ENCODE data around the gene TMCO2. TPM values are rescaled to one million over a fixed set of nuclear protein-coding genes. Genes with fewer than 3 reads are reported as not detected.

Gene TMCO2
- total and polyA plus RNA-seq, 2 experiments from 2014 or later: not detected

DNA sequence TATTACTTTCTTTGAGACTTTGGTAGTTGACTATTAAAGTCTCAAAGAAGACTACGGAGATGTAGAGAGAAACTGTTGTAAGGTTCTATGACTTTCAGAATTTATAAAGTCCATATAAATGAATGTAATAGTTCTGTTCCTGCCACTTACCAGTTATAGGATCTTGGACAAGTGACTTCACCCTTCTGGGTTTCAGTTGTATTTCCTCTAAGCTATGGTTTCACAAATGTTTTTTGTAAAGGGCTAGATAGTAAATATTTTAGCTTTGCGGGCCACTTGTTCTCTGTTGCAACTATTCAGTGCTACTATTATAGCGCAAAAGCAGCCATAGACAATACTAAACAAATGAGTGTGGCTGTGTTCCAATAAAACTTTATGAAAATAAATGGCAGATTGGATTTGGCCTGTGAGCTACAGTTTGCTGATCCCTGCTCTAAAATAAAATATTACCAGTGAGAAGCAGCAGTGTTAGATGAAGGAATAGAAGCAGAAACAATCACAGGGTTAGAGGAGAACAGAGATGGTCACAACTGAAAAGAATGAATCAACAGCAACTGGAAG, 25.0 kb downstream of the TMCO2 start:
- Mint-ChIP-seq H3K4me3 (no peak overlapping the region), H3K27me3 (ENCODE audit: insufficient read depth, low read depth, poor library complexity) (peaks cover 6% of the 10 kb centered on the region), H3K27ac (no peak overlapping the region), H3K36me3 (ENCODE audit: low read depth) (peaks cover 56% of the 10 kb centered on the region), H3K9me3 (no peaks in the 10 kb centered on the region), H3K4me1 (peaks cover 5% of the 10 kb centered on the region; the same call in 2 of the 3 replicates)
- DNase-seq (ENCODE audit: low spot score) (no peak), ATAC-seq (no peak)
- peaks cover 31% of the 10 kb centered on the region; the same call in 1 of the 2 replicates for H3K36me3 ChIP-seq (ENCODE audit: insufficient read depth)
- no peak overlapping the region for H2AFZ ChIP-seq
- H4K20me1 ChIP-seq (replicated peaks; ENCODE audit: insufficient read depth): peaks cover 16% of the 10 kb centered on the region
- H3K4me2 ChIP-seq: no peak overlapping the region
- 0 out of 2 replicates have a peak, but pooled peaks cover 6% of the 10 kb centered on the region for H3K79me2 ChIP-seq (replicated peaks; ENCODE audit: insufficient read depth)
- H3K9me2 ChIP-seq (ENCODE audit: insufficient read depth): no peaks in the 10 kb centered on the region
- H3K4me3 ChIP-seq: no peak overlapping the region
- no peaks in the 10 kb centered on the region for H3K4me1 ChIP-seq (ENCODE audit: insufficient read depth)
- H3F3A ChIP-seq (replicated peaks; ENCODE audit: low read depth): no peaks in the 10 kb centered on the region; the same call in 1 of the 2 replicates
- no peaks in the 10 kb centered on the region for H3K27me3 ChIP-seq (ENCODE audit: insufficient read depth)
- TF ChIP-seq CREB1 (CRISPR knock-in tag; IDR thresholded peaks at IDR 0.05; ENCODE audit: low read depth) (no peak), JUNB (IDR thresholded peaks at IDR 0.05; ENCODE audit: unreplicated experiment) (no peak), EZH2 (IDR thresholded peaks at IDR 0.05; ENCODE audit: low read depth, unreplicated experiment) (no peak), EZH2phosphoT487 (IDR thresholded peaks at IDR 0.05; ENCODE audit: unreplicated experiment) (no peak), POLR2AphosphoS5 (IDR thresholded peaks at IDR 0.05; ENCODE audit: low read depth) (no peak), ETS1 (IDR thresholded peaks at IDR 0.05) (no peak), STAT1 (IDR thresholded peaks at IDR 0.05; ENCODE audit: unreplicated experiment) (no peak), ZNF331 (CRISPR knock-in tag; IDR thresholded peaks at IDR 0.05; ENCODE audit: low read depth) (no peak), REST (IDR thresholded peaks at IDR 0.05; ENCODE audit: unreplicated experiment) (no peak)
- TF ChIP-seq, protein P1, sequence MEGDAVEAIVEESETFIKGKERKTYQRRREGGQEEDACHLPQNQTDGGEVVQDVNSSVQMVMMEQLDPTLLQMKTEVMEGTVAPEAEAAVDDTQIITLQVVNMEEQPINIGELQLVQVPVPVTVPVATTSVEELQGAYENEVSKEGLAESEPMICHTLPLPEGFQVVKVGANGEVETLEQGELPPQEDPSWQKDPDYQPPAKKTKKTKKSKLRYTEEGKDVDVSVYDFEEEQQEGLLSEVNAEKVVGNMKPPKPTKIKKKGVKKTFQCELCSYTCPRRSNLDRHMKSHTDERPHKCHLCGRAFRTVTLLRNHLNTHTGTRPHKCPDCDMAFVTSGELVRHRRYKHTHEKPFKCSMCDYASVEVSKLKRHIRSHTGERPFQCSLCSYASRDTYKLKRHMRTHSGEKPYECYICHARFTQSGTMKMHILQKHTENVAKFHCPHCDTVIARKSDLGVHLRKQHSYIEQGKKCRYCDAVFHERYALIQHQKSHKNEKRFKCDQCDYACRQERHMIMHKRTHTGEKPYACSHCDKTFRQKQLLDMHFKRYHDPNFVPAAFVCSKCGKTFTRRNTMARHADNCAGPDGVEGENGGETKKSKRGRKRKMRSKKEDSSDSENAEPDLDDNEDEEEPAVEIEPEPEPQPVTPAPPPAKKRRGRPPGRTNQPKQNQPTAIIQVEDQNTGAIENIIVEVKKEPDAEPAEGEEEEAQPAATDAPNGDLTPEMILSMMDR (conservative IDR thresholded peaks at IDR 0.05; ENCODE audit: low read depth in 2 of 2): no peak
- H3K27ac ChIP-seq (ENCODE audit: low read depth): no peak overlapping the region

Data from GM23338 (cell line).